COLO829 (cell line): Measurements from ENCODE around the gene JAKMIP1.

ENCODE experiments used
- DNase-seq: peaks from one replicate; pipeline ENCODE4 v3.0.0; 2012; ENCODE audit warnings: low spot score

Gene JAKMIP1

GRCh38 chr4:6042293-6043063 lies 157.9 kb downstream of the JAKMIP1 start:
- DNase-seq = no peak

- DNase-seq = no peak
Observed at GRCh38 chr4:6041800-6042199, 158.5 kb downstream of the JAKMIP1 start.

- DNase-seq = no peak
Observed at GRCh38 chr4:6038711-6039110, 161.6 kb downstream of the JAKMIP1 start.

DNA sequence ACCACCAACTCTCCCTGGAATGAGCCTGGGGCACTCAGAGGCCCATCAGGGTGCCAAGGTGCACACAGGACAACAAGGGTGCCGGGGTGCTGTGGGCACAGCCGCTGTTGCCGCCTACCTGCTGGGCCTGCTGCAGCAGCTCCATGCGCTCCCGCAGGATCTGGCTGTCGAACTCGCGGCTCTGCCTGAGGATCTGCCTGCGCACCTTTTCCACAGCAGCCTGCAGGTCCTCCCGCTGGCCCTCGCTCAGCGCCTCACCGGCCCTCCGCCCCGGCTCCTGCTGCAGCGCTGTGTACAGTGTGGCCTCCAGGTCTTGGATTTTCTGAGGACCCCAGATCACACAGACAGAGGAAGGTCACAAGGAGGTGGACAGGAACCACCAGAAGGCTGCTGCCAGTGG lies 164.6 kb downstream of the JAKMIP1 start:
- DNase-seq = no peak

- DNase-seq = no peak
Observed at GRCh38 chr4:6033381-6033780, 167.0 kb downstream of the JAKMIP1 start.

GRCh38 chr4:6032249-6033244 lies 167.8 kb downstream of the JAKMIP1 start:
- DNase-seq = no peak

DNA sequence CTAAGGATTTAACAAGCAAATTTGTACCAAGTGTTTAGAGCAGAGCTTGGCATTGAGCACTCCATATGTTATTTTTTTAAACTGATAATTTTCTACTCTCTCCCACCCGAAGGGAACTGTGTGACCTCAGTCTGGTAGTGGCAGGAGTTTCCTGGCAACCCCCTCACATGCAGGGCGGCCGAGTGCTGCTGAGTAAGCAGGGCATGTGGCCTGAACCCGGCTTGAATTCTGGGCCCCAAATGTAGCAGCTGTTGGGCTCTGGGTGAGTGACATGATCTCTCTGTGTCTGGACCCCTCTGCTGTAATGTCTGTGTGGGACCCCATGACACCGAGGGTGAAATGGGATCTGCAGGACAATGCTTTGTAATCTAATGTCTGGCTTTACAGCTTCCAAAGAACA lies 168.5 kb downstream of the JAKMIP1 start:
- DNase-seq = no peak

GRCh38 chr4:6030679-6031078 lies 169.7 kb downstream of the JAKMIP1 start:
- DNase-seq = no peak

DNA sequence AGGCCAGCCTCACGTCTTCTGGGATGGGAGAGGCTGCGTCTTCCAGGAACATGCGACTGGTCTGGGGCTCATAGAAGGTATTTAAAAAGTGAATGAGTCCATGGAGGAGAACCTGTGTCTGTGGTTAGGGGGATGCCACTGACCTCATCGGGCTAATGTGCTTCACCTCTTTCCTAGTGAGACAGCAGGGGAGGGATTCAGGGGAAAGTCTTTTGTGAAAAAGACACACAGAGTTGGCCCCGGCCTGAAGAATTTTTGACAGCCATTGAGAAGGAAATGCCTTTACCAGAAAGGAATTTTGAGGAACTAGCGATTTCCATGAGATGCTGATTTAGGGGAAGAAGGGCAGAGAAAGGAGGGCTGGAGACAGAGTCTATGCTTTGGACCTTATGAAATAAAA lies 171.1 kb downstream of the JAKMIP1 start:
- DNase-seq = no peak

DNA sequence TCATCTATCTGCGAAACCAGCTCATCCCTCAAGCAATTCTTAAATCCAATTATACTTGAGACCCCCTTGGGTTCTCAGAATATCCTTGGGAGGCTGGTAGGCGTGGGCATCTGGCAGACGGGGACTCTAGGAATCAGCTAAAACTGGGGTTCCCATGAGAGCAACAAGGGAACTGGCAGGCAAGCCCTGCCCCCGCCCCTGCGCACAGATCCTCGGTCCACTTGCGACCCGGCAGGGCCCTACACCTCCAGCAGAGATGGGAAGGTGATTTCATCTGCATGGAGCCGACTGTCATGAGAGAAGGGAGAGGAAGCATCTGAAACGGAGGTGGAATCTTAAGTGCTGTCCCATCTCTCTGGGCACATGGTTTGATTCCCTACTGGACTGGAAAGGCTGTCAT lies 172.2 kb downstream of the JAKMIP1 start:
- DNase-seq = no peak

GRCh38 chr4:6027392-6027791 lies 173.0 kb downstream of the JAKMIP1 start:
- DNase-seq = no peak

GRCh38 chr4:6024313-6024960 lies 175.9 kb downstream of the JAKMIP1 start:
- no peak for DNase-seq

DNA sequence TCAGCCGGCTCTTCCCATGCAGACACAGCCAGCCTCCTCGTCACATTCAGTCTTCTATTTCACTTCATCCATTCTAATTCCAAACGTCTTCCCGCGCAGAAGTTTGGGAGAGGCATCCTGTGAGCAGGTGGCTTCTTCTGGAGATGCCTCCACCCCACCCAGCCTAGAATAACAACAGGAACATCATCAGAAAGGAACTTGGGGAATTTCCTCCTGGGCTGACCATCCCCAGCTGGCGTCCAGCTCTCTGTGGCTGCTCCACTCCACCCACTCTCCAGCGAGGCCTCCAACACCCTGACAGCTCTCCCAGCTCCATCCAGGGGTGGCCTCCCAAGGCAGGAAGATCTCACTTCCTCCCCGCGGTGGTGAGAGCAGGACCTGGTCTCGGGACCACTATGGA lies 176.6 kb downstream of the JAKMIP1 start:
- no peak for DNase-seq

- no peak for DNase-seq
Observed at GRCh38 chr4:6022607-6023288, 177.6 kb downstream of the JAKMIP1 start.

- no peak for DNase-seq
Observed at GRCh38 chr4:6021831-6022606, 178.3 kb downstream of the JAKMIP1 start.

- no peak for DNase-seq
Observed at GRCh38 chr4:6020613-6021012, 179.7 kb downstream of the JAKMIP1 start.

DNA sequence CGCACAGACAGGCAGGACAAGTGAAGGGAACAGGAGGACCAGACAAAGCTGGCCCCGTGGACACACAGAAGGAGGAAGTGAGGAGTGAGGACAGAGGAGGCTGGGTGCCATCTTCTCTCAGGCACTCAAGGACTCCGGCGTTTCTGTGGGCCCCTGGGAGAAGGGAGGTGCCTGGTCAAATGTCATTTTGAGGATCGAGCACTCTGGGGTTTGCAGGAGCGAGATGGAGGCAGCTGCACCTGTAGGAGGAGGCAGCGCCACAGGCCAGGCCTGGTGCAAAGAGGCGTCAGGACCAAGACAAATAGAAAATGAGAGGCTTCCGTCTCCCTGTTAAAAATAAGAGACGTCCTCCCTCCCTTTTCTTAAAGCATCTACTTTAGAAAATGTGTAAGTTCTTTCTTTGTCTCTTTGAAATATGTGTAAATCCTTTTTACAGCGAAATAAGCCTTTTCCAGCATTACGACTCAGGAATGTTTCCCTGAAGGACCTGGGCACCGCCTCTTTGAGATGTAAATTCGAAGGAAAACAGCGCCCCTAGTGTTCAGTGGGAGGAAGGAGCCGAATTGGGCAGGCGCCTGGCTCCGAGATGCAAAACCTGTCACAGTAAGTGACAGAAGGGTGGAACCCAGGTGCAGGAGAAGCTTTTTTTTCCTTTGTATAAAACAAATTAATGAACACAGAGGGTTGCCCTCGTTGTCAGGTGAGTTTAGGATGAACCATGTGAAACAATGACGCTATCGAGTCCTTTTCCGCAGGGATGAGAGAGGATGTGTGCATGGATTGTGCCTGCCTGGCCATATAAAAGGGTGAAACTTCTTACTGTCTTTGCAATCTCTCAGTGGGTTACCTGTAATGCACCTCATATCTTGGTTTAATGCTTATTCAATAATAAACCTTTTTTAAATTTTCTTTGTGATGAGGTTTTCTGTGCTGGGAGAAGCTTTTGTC lies 180.8 kb downstream of the JAKMIP1 start:
- peak; percentile 35 for DNase-seq

DNA sequence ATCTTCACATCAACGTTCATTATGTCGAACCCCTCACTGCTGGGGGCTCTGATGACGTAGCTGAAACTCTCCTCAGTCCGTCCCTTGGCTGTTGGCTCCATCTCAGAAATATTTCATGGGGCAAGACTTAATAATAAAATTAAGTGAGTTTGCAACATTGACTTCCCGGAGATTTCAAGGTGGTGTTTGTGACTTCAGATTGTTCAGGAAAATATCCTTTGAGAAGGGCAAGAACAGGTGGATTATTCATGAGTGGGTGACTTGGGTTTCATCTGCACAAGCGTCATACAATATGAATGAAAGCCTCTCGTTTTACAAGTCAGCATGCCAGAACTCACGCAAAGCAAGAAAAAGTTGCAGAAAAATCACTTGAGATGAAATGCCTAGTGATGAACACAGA lies 182.0 kb downstream of the JAKMIP1 start, which contains the start of gene C4orf50:
Gene C4orf50, minus strand, starts transcription at position 101 of the 400 bp plus-strand sequence.
- no peak for DNase-seq

DNA sequence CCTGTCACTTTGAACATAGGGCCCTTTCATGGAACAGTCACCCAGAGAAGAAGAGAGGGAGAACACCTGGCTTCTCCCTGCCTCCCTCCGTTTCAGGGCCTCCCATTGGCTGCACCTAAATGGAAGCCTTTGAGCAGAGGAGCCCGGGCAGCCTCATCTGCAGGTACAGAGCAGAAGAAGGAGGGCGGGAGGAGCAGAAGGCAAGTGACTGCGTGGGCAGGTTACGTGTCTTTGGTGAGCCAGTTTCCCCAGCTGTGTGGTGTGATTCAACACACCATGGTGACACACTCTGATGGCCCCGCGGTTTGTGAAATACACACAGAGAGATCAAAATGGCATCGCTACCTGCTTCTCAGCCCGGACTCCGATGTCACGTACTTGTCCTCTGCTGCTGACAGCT lies 182.5 kb downstream of the JAKMIP1 start:
- no peak for DNase-seq

DNA sequence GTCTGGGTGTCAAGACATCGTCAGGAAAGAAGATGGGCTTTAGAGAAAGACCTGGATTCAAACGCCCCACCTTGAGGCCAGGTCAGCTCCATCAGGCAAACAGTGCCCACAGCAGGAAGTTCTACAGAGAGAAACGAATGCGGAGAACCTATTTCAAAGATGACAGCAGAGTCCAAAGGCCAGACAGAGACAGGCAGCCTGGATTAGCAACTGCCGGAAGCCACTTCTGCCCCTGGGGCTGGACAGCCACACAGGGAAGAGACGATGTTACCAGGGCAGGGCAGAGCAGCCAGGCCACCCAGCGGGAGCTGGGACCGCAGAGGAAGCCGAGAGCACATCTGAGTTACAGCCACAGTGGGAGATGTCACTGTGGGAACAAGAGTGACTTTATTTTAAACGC lies 183.3 kb downstream of the JAKMIP1 start:
- no peak for DNase-seq
